ENCODE measurements around the gene PRKRIP1. TPM values are rescaled to one million over a fixed set of nuclear protein-coding genes. Genes with fewer than 3 reads are reported as not detected.

PRKRIP1 gene
- total RNA-seq, 1 donor from 2014 or later: 44.8 TPM

DNA sequence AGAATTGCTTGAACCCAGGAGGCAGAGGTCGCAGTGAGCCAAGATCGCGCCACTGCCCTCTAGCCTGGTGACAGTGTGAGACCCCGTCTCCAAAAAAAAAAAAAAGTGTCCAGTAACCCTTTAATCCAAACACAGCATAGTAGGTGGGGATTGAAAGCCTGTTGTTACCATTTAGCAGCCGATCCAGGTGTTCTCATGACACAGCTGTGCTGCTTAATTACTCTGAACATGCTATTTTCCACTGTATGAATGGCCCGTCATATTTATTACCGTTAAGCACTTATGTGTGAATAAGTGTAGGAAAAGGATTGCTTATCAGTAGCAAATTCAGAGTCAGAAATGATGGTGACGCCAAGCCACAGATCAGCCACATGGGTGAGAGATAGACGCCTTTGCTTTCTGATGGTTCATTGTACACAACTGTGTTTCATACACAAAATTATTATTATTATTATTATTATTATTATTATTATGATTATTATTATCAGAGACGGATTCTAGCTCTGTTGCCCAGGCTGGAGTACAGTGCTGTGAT, 25.6 kb downstream of the PRKRIP1 start:
- TF ChIP-seq CTCF (IDR thresholded peaks at IDR 0.05; ENCODE audit: unreplicated experiment): no peak
- Mint-ChIP-seq H3K9me3 (ENCODE audit: low read depth) (no peaks in the 10 kb centered on the region), H3K27me3 (no peaks in the 10 kb centered on the region), H3K36me3 (ENCODE audit: insufficient read depth) (peaks cover 29% of the 10 kb centered on the region), H3K27ac (no peak overlapping the region), H3K4me3 (ENCODE audit: low read depth) (no peak overlapping the region), H3K4me1 (ENCODE audit: low read depth) (no peaks in the 10 kb centered on the region)
- DNase-seq (ENCODE audit: low spot score, unreplicated experiment): no peak

DNA sequence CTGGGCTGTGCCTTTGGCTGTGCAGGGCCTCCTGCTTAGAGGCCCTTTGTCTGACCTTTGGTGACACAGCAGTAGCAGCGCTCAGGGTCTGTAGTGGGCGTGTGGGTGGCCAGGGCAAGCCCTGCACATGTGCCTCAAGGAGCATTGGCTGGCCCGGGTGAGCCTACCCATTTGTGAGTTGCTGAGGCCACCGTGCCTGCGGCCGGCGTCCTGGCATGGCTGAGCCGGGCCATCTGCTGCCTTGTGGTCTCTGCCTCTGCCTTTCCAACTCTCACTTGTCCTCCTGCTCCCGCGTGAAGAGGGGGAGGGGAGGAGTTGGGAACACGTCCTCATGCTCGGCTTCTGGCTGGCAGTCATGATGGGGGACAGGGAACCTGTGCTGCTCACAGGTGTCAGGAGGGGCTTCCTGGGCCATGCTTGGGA, 28.0 kb downstream of the PRKRIP1 start:
- Mint-ChIP-seq H3K27me3 (no peaks in the 10 kb centered on the region), H3K36me3 (ENCODE audit: insufficient read depth) (peaks cover 20% of the 10 kb centered on the region), H3K4me3 (ENCODE audit: low read depth) (no peak overlapping the region), H3K27ac (peak overlapping the region; percentile 69), H3K4me1 (ENCODE audit: low read depth) (no peaks in the 10 kb centered on the region), H3K9me3 (ENCODE audit: low read depth) (no peaks in the 10 kb centered on the region)
- DNase-seq (ENCODE audit: low spot score, unreplicated experiment): no peak
- no peak for TF ChIP-seq CTCF (IDR thresholded peaks at IDR 0.05; ENCODE audit: unreplicated experiment)

DNA sequence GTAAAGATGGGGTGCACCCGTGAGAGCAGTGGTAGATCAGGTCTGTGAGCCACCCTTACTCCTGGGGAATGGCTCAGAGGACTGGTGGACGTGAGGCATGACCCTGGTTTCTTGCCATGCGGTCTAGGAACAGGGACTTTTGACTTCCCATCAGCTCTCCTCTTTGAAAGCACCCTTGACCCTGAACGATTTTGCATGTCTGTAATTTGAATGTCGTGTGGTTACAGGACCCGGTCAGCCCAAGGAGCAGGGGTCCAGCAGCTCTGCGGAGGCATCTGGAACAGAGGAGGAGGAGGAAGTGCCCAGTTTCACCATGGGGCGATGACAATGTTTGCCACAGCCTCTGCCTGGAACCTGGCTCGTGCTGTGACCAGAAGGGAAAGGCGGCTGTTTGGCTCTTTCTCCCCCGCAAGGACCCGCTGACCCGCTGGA, 28.6 kb downstream of the PRKRIP1 start:
- Mint-ChIP-seq H3K36me3 (ENCODE audit: insufficient read depth) (peaks cover 17% of the 10 kb centered on the region), H3K27me3 (no peaks in the 10 kb centered on the region), H3K4me3 (ENCODE audit: low read depth) (no peak overlapping the region), H3K27ac (peak overlapping the region; percentile 69), H3K4me1 (ENCODE audit: low read depth) (no peaks in the 10 kb centered on the region), H3K9me3 (ENCODE audit: low read depth) (no peaks in the 10 kb centered on the region)
- TF ChIP-seq CTCF (IDR thresholded peaks at IDR 0.05; ENCODE audit: unreplicated experiment): no peak
- DNase-seq (ENCODE audit: low spot score, unreplicated experiment): no peak

- Mint-ChIP-seq H3K27me3 (no peaks in the 10 kb centered on the region), H3K4me3 (ENCODE audit: low read depth) (no peak overlapping the region), H3K4me1 (ENCODE audit: low read depth) (no peaks in the 10 kb centered on the region), H3K9me3 (ENCODE audit: low read depth) (no peaks in the 10 kb centered on the region), H3K27ac (peak overlapping the region; percentile 41), H3K36me3 (ENCODE audit: insufficient read depth) (peaks cover 14% of the 10 kb centered on the region)
- no peak for TF ChIP-seq CTCF (IDR thresholded peaks at IDR 0.05; ENCODE audit: unreplicated experiment)
- DNase-seq (ENCODE audit: low spot score, unreplicated experiment): no peak
Observed at GRCh38 chr7:102425639-102426267, 29.6 kb downstream of the PRKRIP1 start.

DNA sequence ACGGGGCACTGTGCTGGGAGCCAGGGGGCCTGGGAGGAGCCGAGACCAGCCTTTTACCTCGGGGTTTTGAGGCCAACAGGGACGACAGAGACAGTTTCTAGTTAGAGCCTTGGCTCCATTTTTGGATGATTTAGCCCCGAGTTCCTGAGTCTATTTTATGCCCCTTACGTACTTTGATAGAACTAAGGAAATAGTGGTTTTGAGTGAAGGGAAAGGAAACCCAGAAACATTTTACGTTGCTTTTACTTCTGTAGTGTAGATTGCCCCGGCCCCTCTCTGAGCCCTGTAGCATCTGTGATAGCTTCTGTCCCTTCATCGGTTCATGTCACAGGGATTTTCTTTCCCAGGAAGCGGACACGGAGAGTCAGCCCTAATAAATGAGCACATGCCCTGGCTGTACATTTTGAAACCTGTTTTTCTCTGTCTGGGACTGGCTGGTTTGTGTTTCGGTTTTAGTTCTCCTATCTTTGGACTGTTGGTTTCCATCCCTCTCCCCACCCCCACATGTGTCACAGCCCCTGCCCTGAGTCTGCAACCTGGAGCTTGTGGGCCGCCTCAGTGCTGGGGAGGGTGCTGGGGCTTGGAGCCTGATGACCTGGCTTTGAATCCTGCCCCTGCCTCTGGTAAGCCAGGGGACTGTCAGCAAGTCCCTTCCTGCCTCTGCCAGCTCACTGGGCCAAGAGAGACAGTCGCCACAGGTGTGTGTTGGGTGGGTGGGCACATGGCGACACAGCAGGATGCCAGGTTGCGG, 30.3 kb downstream of the PRKRIP1 start:
- no peak for DNase-seq (ENCODE audit: low spot score, unreplicated experiment)
- H3K4me3 Mint-ChIP-seq (ENCODE audit: low read depth): no peak overlapping the region
- no peaks in the 10 kb centered on the region for H3K4me1 Mint-ChIP-seq (ENCODE audit: low read depth)
- H3K36me3 Mint-ChIP-seq (ENCODE audit: insufficient read depth): peaks cover 11% of the 10 kb centered on the region
- H3K9me3 Mint-ChIP-seq (ENCODE audit: low read depth): no peaks in the 10 kb centered on the region
- H3K27me3 Mint-ChIP-seq: no peaks in the 10 kb centered on the region
- H3K27ac Mint-ChIP-seq: no peak overlapping the region
- TF ChIP-seq CTCF (IDR thresholded peaks at IDR 0.05; ENCODE audit: unreplicated experiment): no peak
